ENCODE data around the gene PACRG.
"Not testable (repeated sequence)": the region's sequence is repeated elsewhere in the genome, so short reads cannot be mapped to it uniquely, and the experiment has no call there.

The PACRG gene

GRCh38 chr6:162951164-162951743, 223.5 kb downstream of the PACRG start:
- DNase-seq, result no peak

- no peak for DNase-seq
Observed at GRCh38 chr6:162952423-162952822, 224.6 kb downstream of the PACRG start.

- no peak for DNase-seq
Observed at GRCh38 chr6:162957062-162957461, 229.3 kb downstream of the PACRG start.

- no peak for DNase-seq
Observed at GRCh38 chr6:162960679-162961457, 233.1 kb downstream of the PACRG start.

- no peak for DNase-seq
Observed at GRCh38 chr6:162962093-162962492, 234.3 kb downstream of the PACRG start.

GRCh38 chr6:162963861-162964260, 236.1 kb downstream of the PACRG start:
- DNase-seq, result no peak

GRCh38 chr6:162964488-162965140, 236.8 kb downstream of the PACRG start:
- DNase-seq, result no peak

- no peak for DNase-seq
Observed at GRCh38 chr6:162965366-162965765, 237.6 kb downstream of the PACRG start.

- no peak for DNase-seq
Observed at GRCh38 chr6:162970246-162970645, 242.5 kb downstream of the PACRG start.

GRCh38 chr6:162971356-162971755, 243.6 kb downstream of the PACRG start:
- DNase-seq, result no peak

- DNase-seq, result no peak
Observed at GRCh38 chr6:162973151-162973872, 245.5 kb downstream of the PACRG start.

- no peak for DNase-seq
Observed at GRCh38 chr6:162973980-162974379, 246.2 kb downstream of the PACRG start.

- DNase-seq, result no peak
Observed at GRCh38 chr6:162974685-162975084, 246.9 kb downstream of the PACRG start.

GRCh38 chr6:162976141-162976540, 248.4 kb downstream of the PACRG start:
- no peak for DNase-seq

GRCh38 chr6:162983234-162983633, 255.5 kb downstream of the PACRG start:
- DNase-seq, result not testable (repeated sequence)

- no peak for DNase-seq
Observed at GRCh38 chr6:162998777-162999176, 271.0 kb downstream of the PACRG start.

GRCh38 chr6:162999575-163000285, 272.0 kb downstream of the PACRG start:
- DNase-seq, result no peak

- no peak for DNase-seq
Observed at GRCh38 chr6:163001330-163001729, 273.6 kb downstream of the PACRG start.

- DNase-seq, result no peak
Observed at GRCh38 chr6:163008186-163008585, 280.4 kb downstream of the PACRG start.

- DNase-seq, result no peak
Observed at GRCh38 chr6:163008626-163009025, 280.9 kb downstream of the PACRG start.

- no peak for DNase-seq
Observed at GRCh38 chr6:163010145-163010544, 282.4 kb downstream of the PACRG start.

- DNase-seq, result no peak
Observed at GRCh38 chr6:163014736-163015135, 287.0 kb downstream of the PACRG start.

GRCh38 chr6:163017801-163018200, 290.0 kb downstream of the PACRG start:
- DNase-seq, result no peak

Measured in effector CD4-positive, alpha-beta T cell (primary cell).